ENCODE results near the gene MYO3B. TPM values are rescaled to one million over a fixed set of nuclear protein-coding genes. Genes with fewer than 3 reads are reported as not detected.

The MYO3B gene
- total RNA-seq, 1 experiment from 2014 or later: 0.63 TPM

GRCh38 chr2:170567429-170567828 is 389.5 kb downstream of the MYO3B start:
- Histone ChIP-seq H4K91ac (ENCODE audit: insufficient read length, low read depth, low read length) (no peak overlapping the region), H2BK12ac (ENCODE audit: insufficient read length, low read depth, low read length) (no peak overlapping the region), H2BK120ac (ENCODE audit: low read depth, low read length, poor library complexity, severe bottlenecking) (no peak overlapping the region), H4K8ac (replicated peaks; ENCODE audit: insufficient read length, low read depth, low read length) (no peak overlapping the region), H3K14ac (ENCODE audit: insufficient read depth, low read length) (no peak overlapping the region), H3T11ph (ENCODE audit: low read length) (no peak overlapping the region), H3K9ac (ENCODE audit: extremely low read depth, insufficient read length, low read length) (no peak overlapping the region), H3K4ac (ENCODE audit: low read depth, low read length) (no peak overlapping the region), H3K23me2 (ENCODE audit: insufficient read length, low read depth, low read length, poor library complexity, severe bottlenecking) (no peaks in the 10 kb centered on the region), H2BK15ac (ENCODE audit: low read depth, low read length) (no peak overlapping the region), H3K4me1 (ENCODE audit: insufficient read depth, low read length) (no peaks in the 10 kb centered on the region), H3K4me2 (ENCODE audit: insufficient read depth, insufficient read length, low read length) (no peak overlapping the region), H2BK20ac (ENCODE audit: low read depth, low read length, poor library complexity, severe bottlenecking) (no peak overlapping the region), H4K20me1 (ENCODE audit: control insufficient read depth, insufficient read depth, insufficient read length) (no peaks in the 10 kb centered on the region), H3K56ac (ENCODE audit: insufficient read length, low read depth, low read length) (no peak overlapping the region), H3K79me1 (ENCODE audit: insufficient read depth, low read depth, low read length, poor library complexity, severe bottlenecking) (no peaks in the 10 kb centered on the region), H3K18ac (ENCODE audit: insufficient read length, low read depth, low read length) (no peak overlapping the region), H2BK5ac (ENCODE audit: insufficient read length, low read length) (no peak overlapping the region), H4K5ac (ENCODE audit: insufficient read length, low read depth, low read length) (no peak overlapping the region), H3K27me3 (ENCODE audit: insufficient read depth, low read length) (no peaks in the 10 kb centered on the region), H3K27ac (ENCODE audit: insufficient read length, low read depth, low read length) (no peak overlapping the region), H2AK5ac (ENCODE audit: insufficient read length, low read length) (no peak overlapping the region), H3K23ac (ENCODE audit: insufficient read length, low read depth, low read length) (no peak overlapping the region), H2AFZ (ENCODE audit: low read length) (no peak overlapping the region), H3K79me2 (ENCODE audit: insufficient read depth, low read length) (no peaks in the 10 kb centered on the region), H3K9me3 (ENCODE audit: control insufficient read depth, low read depth, low read length) (no peaks in the 10 kb centered on the region)
- Mint-ChIP-seq H3K27me3 (ENCODE audit: low read depth) (peaks cover 5% of the 10 kb centered on the region; the same call in 1 of the 2 replicates), H3K4me1 (no peaks in the 10 kb centered on the region), H3K27ac (no peak overlapping the region), H3K4me3 (no peak overlapping the region), H3K9me3 (no peaks in the 10 kb centered on the region), H3K36me3 (ENCODE audit: insufficient read depth in 1 of 3, low read depth in 3 of 3) (no peaks in the 10 kb centered on the region)
- no CpG with 5 or more reads among the region's 2 CpGs for WGBS (ENCODE audit: extremely low coverage, insufficient read length, low lambda C conversion rate)
- no peak for DNase-seq
- no peak for TF ChIP-seq CTCF (conservative IDR thresholded peaks at IDR 0.05)

All from H9 (cell line).